K562 (cell line): ENCODE measurements around the gene PNKD. TPM values are rescaled to one million over a fixed set of nuclear protein-coding genes. Genes with fewer than 3 reads are reported as not detected.
A peak's percentile ranks its signal among the peaks of the same experiment; 100 is the strongest.

Experiments
- ARID2 ChIP-seq: fragments of 450-650 bp; IDR thresholded peaks from 2 replicates; pipeline ENCODE4 v1.6.1; 2017; ENCODE audit warnings: antibody characterized with exemption, mild to moderate bottlenecking
- BRD4 ChIP-seq: fragments of 200-600 bp; sonication (generic); IDR thresholded peaks from 2 replicates; pipeline ENCODE4 v1.6.1; 2017; ENCODE audit warnings: inconsistent platforms
- CTBP1 ChIP-seq: fragments of 450-650 bp; IDR thresholded peaks from 2 replicates; pipeline ENCODE4 v1.6.1; 2016; ENCODE audit warnings: borderline replicate concordance
- HDGF ChIP-seq: fragments of 450-650 bp; IDR thresholded peaks from 2 replicates; pipeline ENCODE4 v1.6.1; 2016
- HOMEZ ChIP-seq: fragments of 250-450 bp; sonication (Bioruptor Pico); IDR thresholded peaks from 2 replicates; pipeline ENCODE4 v1.4.0; 2020; ENCODE audit warnings: mild to moderate bottlenecking, moderate library complexity
- ILK ChIP-seq: fragments of 450-650 bp; IDR thresholded peaks from 2 replicates; pipeline ENCODE4 v1.6.1; 2016; ENCODE audit warnings: missing genetic modification characterization, low read depth, mild to moderate bottlenecking, missing compliant biosample characterization, moderate library complexity, borderline replicate concordance
- MCM5 ChIP-seq: fragments of 450-650 bp; IDR thresholded peaks from 2 replicates; pipeline ENCODE4 v1.6.1; 2016; ENCODE audit warnings: low read depth
- NFYB ChIP-seq: IDR thresholded peaks from 2 replicates; pipeline ENCODE4 v1.6.1; 2011; ENCODE audit warnings: mild to moderate bottlenecking, moderate library complexity; ENCODE audit not compliant: insufficient read length; ENCODE audit errors: extremely low read depth
- NR3C1 ChIP-seq: sonication (generic); formaldehyde crosslinking; IDR thresholded peaks from 2 replicates; pipeline ENCODE4 v1.8.1; 2022; ENCODE audit warnings: missing genetic modification reagents
- RFX7 ChIP-seq: fragments of 250-450 bp; sonication (Bioruptor Pico); IDR thresholded peaks from 2 replicates; pipeline ENCODE4 v1.5.1; 2021; ENCODE audit warnings: mild to moderate bottlenecking
- SAFB ChIP-seq: fragments of 200-400 bp; formaldehyde crosslinking; IDR thresholded peaks from 2 replicates; pipeline ENCODE4 v1.6.1; 2017; ENCODE audit warnings: low read depth, low read length, borderline replicate concordance
- ZKSCAN1 ChIP-seq: fragments of 150-350 bp; IDR thresholded peaks from 2 replicates; pipeline ENCODE4 v1.6.1; 2016; ENCODE audit warnings: low read depth, low read length
- ZNF133 ChIP-seq: fragments of 250-450 bp; sonication (Bioruptor Pico); IDR thresholded peaks from 2 replicates; pipeline ENCODE4 v1.4.0; 2020; ENCODE audit warnings: mild to moderate bottlenecking
- ZNF431 ChIP-seq: sonication (generic); formaldehyde crosslinking; IDR thresholded peaks from 2 replicates; pipeline ENCODE4 v1.8.0; 2022; ENCODE audit warnings: mild to moderate bottlenecking, missing genetic modification reagents
- ZNF57 ChIP-seq: fragments of 450-650 bp; formaldehyde crosslinking; IDR thresholded peaks from 2 replicates; pipeline ENCODE4 v1.4.0; 2020; ENCODE audit warnings: mild to moderate bottlenecking, moderate library complexity
- polyA plus RNA-seq, 8 experiments: library from polyadenylated mRNA; depleted of rRNA in 4 of 8; stranded (reverse) in 5 of 8; unstranded in 3 of 8; fragments of >200 nt; fragmentation: Nextera tagmentation in 2 of 8; fragmentation: Illumina TruSeq in 1 of 8; extraction: Ambion mirVana in 2 of 8; extraction: Trizol in 1 of 8; gene quantifications; 2 replicates each; pipeline versions ENCODE4 v1.2.1 to v1.2.3, GENCODE V29; 2011 to 2014; ENCODE audit warnings: inconsistent platforms in 1 of 8, missing spikeins in 1 of 8
- total RNA-seq, 7 experiments: library from RNA; depleted of rRNA in 6 of 7; stranded (reverse); fragments of >200 nt in 6 of 7; fragmentation: Illumina TruSeq in 2 of 7; extraction: Trizol in 2 of 7; gene quantifications; 2 replicates each; pipeline versions ENCODE4 v1.2.1 to v1.2.3, GENCODE V29; 2011 to 2021; ENCODE audit warnings: low replicate concordance in 1 of 7
- TF ChIP-seq, protein P1 (sequence below): fragments of 450-650 bp; IDR thresholded peaks from 2 replicates; pipeline ENCODE4 v1.6.1; 2016; ENCODE audit warnings: borderline replicate concordance
- TF ChIP-seq, protein P2 (sequence below): fragments of 250-450 bp; sonication (Bioruptor Pico); IDR thresholded peaks from 2 replicates; pipeline ENCODE4 v1.9.0; 2021; ENCODE audit warnings: mild to moderate bottlenecking
- TF ChIP-seq, protein P3 (sequence below), 2 experiments: fragments of 150-350 bp in 1 of 2; IDR thresholded peaks; 2 replicates each; pipeline ENCODE4 v1.6.1; 2012 to 2016; ENCODE audit warnings: low read depth in 2 of 2, low read length in 2 of 2, mild to moderate bottlenecking in 1 of 2, moderate library complexity in 1 of 2
- TF ChIP-seq, protein P4 (sequence below): IDR thresholded peaks from 2 replicates; pipeline ENCODE4 v1.6.1; 2016; ENCODE audit warnings: missing genetic modification characterization, missing compliant biosample characterization

The PNKD gene
- total and polyA plus RNA-seq, 9 of the 15 experiments (the other 6 are each of a cell fraction or from before 2014, with no cell fraction given): 26.0 to 105 (median 60.1) TPM

DNA sequence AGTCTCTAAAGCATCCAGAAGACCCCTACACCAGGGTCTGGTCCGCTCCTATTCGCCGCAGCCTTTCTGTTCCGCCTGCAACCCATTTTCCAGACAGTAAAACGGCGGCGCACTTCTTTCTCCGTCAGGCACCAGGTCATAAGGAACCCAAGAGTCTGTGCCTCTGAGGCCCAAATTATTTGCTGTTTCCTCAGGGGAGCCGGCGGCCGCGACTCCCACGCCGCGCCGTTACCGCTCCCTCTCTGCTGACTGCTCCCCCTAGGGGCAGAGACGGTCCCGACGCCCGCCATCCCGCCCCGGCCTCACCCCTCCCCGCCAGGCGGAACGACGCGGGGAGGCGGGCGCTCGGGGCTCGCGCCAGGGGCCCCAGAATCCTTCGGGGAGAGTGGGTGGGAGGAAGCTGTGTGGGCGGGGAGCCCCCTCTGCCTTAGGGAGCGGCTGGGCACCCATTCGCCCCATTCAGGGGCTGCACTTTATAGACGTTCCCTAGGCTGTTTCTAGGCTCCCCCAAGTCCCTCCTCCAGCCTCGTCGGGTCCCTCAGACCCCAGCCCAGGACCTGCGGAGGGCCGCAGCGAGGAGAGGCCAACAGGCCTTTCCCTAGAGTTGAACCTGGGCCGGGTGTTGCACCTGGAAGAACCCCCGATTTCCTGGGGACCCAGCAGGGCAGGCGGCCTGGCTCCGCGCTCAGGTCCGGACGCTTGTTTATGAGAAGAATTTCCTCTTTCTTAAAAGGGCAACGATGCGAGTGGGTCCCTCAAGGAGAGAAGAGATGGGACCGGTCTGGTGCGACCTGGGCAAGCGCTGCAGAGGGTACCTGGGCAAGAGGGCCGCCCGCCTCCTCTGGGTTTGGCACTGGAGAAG lies 125.7 kb downstream of the PNKD start (continued):
- TF ChIP-seq MCM5 (no peak), ZNF431 (CRISPR knock-in tag) (no peak; the same call in 1 of the 2 replicates), ILK (tag) (no peak), HOMEZ (CRISPR knock-in tag) (no peak), CTBP1 (peak; percentile 81), SAFB (peak; percentile 52; the same call in 1 of the 2 replicates), ZNF57 (CRISPR knock-in tag) (no peak), ZKSCAN1 (peak; percentile 49; the same call in 1 of the 2 replicates), ARID2 (no peak), HDGF (no peak), RFX7 (CRISPR knock-in tag) (no peak), NFYB (no peak), ZNF133 (CRISPR knock-in tag) (no peak), BRD4 (no peak), NR3C1 (CRISPR knock-in tag) (no peak)
- TF ChIP-seq, protein P1, sequence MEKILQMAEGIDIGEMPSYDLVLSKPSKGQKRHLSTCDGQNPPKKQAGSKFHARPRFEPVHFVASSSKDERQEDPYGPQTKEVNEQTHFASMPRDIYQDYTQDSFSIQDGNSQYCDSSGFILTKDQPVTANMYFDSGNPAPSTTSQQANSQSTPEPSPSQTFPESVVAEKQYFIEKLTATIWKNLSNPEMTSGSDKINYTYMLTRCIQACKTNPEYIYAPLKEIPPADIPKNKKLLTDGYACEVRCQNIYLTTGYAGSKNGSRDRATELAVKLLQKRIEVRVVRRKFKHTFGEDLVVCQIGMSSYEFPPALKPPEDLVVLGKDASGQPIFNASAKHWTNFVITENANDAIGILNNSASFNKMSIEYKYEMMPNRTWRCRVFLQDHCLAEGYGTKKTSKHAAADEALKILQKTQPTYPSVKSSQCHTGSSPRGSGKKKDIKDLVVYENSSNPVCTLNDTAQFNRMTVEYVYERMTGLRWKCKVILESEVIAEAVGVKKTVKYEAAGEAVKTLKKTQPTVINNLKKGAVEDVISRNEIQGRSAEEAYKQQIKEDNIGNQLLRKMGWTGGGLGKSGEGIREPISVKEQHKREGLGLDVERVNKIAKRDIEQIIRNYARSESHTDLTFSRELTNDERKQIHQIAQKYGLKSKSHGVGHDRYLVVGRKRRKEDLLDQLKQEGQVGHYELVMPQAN: no peak
- TF ChIP-seq, protein P2, sequence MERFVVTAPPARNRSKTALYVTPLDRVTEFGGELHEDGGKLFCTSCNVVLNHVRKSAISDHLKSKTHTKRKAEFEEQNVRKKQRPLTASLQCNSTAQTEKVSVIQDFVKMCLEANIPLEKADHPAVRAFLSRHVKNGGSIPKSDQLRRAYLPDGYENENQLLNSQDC (CRISPR knock-in tag): no peak
- TF ChIP-seq, protein P3, sequence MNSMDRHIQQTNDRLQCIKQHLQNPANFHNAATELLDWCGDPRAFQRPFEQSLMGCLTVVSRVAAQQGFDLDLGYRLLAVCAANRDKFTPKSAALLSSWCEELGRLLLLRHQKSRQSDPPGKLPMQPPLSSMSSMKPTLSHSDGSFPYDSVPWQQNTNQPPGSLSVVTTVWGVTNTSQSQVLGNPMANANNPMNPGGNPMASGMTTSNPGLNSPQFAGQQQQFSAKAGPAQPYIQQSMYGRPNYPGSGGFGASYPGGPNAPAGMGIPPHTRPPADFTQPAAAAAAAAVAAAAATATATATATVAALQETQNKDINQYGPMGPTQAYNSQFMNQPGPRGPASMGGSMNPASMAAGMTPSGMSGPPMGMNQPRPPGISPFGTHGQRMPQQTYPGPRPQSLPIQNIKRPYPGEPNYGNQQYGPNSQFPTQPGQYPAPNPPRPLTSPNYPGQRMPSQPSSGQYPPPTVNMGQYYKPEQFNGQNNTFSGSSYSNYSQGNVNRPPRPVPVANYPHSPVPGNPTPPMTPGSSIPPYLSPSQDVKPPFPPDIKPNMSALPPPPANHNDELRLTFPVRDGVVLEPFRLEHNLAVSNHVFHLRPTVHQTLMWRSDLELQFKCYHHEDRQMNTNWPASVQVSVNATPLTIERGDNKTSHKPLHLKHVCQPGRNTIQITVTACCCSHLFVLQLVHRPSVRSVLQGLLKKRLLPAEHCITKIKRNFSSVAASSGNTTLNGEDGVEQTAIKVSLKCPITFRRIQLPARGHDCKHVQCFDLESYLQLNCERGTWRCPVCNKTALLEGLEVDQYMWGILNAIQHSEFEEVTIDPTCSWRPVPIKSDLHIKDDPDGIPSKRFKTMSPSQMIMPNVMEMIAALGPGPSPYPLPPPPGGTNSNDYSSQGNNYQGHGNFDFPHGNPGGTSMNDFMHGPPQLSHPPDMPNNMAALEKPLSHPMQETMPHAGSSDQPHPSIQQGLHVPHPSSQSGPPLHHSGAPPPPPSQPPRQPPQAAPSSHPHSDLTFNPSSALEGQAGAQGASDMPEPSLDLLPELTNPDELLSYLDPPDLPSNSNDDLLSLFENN (IDR thresholded peaks at IDR 0.05; ENCODE audit: low read depth in 2 of 2, low read length in 2 of 2): no peak
- TF ChIP-seq, protein P4, sequence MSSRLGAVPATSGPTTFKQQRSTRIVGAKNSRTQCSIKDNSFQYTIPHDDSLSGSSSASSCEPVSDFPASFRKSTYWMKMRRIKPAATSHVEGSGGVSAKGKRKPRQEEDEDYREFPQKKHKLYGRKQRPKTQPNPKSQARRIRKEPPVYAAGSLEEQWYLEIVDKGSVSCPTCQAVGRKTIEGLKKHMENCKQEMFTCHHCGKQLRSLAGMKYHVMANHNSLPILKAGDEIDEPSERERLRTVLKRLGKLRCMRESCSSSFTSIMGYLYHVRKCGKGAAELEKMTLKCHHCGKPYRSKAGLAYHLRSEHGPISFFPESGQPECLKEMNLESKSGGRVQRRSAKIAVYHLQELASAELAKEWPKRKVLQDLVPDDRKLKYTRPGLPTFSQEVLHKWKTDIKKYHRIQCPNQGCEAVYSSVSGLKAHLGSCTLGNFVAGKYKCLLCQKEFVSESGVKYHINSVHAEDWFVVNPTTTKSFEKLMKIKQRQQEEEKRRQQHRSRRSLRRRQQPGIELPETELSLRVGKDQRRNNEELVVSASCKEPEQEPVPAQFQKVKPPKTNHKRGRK (tag): no peak
